WERI-Rb-1 (cell line): ENCODE data around the gene SPECC1.

ENCODE experiments used
- DNase-seq: peaks from one replicate; pipeline ENCODE4 v3.0.0-alpha.2; 2020
- H3K27ac ChIP-seq: fragments of 250-450 bp; sonication (Bioruptor Pico); 2 replicates; pipeline ENCODE4 v1.5.1; 2020; ENCODE audit warnings: mild to moderate bottlenecking, moderate library complexity
- H3K27me3 ChIP-seq: fragments of 250-450 bp; sonication (Bioruptor Pico); 2 replicates; pipeline ENCODE4 v1.5.1; 2021; ENCODE audit warnings: mild to moderate bottlenecking, low read depth, moderate library complexity; ENCODE audit not compliant: insufficient read depth, severe bottlenecking
- H3K36me3 ChIP-seq: fragments of 250-450 bp; sonication (Bioruptor Pico); 2 replicates; pipeline ENCODE4 v1.5.1; 2020; ENCODE audit warnings: mild to moderate bottlenecking, moderate library complexity
- H3K4me3 ChIP-seq: 2 replicates; pipeline ENCODE4 v1.5.1; 2011; ENCODE audit warnings: low read depth, mild to moderate bottlenecking, control low read depth, low read length
- H3K9me3 ChIP-seq: fragments of 250-450 bp; sonication (Bioruptor Pico); 2 replicates; pipeline ENCODE4 v1.5.1; 2021; ENCODE audit warnings: mild to moderate bottlenecking, moderate library complexity; ENCODE audit not compliant: severe bottlenecking
- CTCF ChIP-seq: IDR thresholded peaks from 2 replicates; pipeline ENCODE4 v1.5.1; 2011; ENCODE audit warnings: low read depth, mild to moderate bottlenecking, control low read depth, inconsistent platforms, low read length

SPECC1 gene

GRCh38 chr17:20179041-20179440, 169.9 kb downstream of the SPECC1 start:
- Histone ChIP-seq H3K9me3 (no peaks in the 10 kb centered on the region), H3K27me3 (no peaks in the 10 kb centered on the region), H3K27ac (no peak overlapping the region), H3K4me3 (no peak overlapping the region), H3K36me3 (no peaks in the 10 kb centered on the region)
- no peak for TF ChIP-seq CTCF
- DNase-seq, result no peak

GRCh38 chr17:20180661-20181060, 171.5 kb downstream of the SPECC1 start:
- Histone ChIP-seq H3K27ac (no peak overlapping the region), H3K27me3 (no peaks in the 10 kb centered on the region), H3K4me3 (no peak overlapping the region), H3K9me3 (no peaks in the 10 kb centered on the region), H3K36me3 (no peaks in the 10 kb centered on the region)
- TF ChIP-seq CTCF, result no peak
- DNase-seq, result no peak

GRCh38 chr17:20184181-20184580, 175.0 kb downstream of the SPECC1 start:
- no peak for DNase-seq
- TF ChIP-seq CTCF, result no peak
- Histone ChIP-seq H3K36me3 (no peaks in the 10 kb centered on the region), H3K27ac (no peak overlapping the region), H3K4me3 (no peak overlapping the region), H3K27me3 (no peaks in the 10 kb centered on the region), H3K9me3 (no peaks in the 10 kb centered on the region)

- no peak overlapping the region for H3K27ac ChIP-seq
- TF ChIP-seq CTCF, result no peak
- H3K36me3 ChIP-seq, result no peaks in the 10 kb centered on the region
- H3K9me3 ChIP-seq, result no peaks in the 10 kb centered on the region
- no peaks in the 10 kb centered on the region for H3K27me3 ChIP-seq
- no peak for DNase-seq
- no peak overlapping the region for H3K4me3 ChIP-seq
Observed at GRCh38 chr17:20184977-20185619, 175.9 kb downstream of the SPECC1 start.

DNA sequence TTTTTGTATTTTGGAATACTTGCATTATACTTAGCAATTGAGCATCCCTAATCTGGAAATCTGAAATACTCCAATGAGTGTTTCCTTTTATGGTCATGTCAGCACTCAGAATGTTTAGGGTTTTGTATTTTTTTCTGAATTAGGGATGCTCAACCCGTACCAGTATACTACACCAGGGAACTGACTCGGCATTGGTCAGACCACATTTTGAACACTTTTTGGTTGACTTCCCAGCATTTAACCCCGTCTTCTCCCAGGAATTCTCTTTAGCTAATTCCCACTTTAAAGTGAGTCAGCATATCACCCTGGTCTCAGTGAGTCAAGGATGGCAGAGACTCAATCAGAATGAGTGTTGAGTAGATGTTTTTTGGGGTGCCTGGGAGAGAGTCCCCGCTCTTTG, 177.9 kb downstream of the SPECC1 start:
- no peak overlapping the region for H3K27ac ChIP-seq
- no peaks in the 10 kb centered on the region for H3K36me3 ChIP-seq
- H3K4me3 ChIP-seq, result no peak overlapping the region
- TF ChIP-seq CTCF, result no peak
- no peaks in the 10 kb centered on the region for H3K27me3 ChIP-seq
- no peak for DNase-seq
- H3K9me3 ChIP-seq, result no peaks in the 10 kb centered on the region

- TF ChIP-seq CTCF, result no peak
- no peaks in the 10 kb centered on the region for H3K27me3 ChIP-seq
- H3K9me3 ChIP-seq, result no peaks in the 10 kb centered on the region
- DNase-seq, result no peak
- no peak overlapping the region for H3K4me3 ChIP-seq
- no peaks in the 10 kb centered on the region for H3K36me3 ChIP-seq
- H3K27ac ChIP-seq, result no peak overlapping the region
Observed at GRCh38 chr17:20189302-20189701, 180.1 kb downstream of the SPECC1 start.
